Ishikawa (cell line): Measurements from ENCODE around the gene HMX1.

Experiments used
- NFIC ChIP-seq: IDR thresholded peaks from 2 replicates; pipeline ENCODE4 v1.6.1; 2012
- RAD21 ChIP-seq: IDR thresholded peaks from 2 replicates; pipeline ENCODE4 v1.6.1; 2012; ENCODE audit warnings: low read depth
- TCF12 ChIP-seq: IDR thresholded peaks from 2 replicates; pipeline ENCODE4 v1.6.1; 2012; ENCODE audit warnings: low read depth

DNA sequence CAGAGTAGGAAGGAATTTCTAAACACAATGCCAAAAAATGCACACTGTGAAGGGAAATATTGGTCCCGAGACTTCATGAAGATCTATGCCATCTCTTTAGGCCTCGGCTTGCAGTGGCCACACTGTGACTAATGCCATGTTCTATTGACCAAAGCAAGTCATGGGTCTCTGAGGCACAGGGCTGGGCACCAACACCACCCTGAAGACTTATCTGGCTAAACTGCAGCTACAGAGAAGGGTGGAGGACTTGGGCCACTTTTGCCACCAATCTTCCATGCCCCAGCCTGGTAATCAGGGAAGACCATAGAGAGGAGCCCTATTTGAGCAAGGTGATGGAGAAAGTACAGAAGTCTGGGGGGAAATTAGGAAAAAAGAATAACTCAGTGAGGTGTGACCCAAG lies 42.1 kb downstream of the HMX1 start:
- TF ChIP-seq RAD21 (no peak), NFIC (no peak), TCF12 (no peak)
